Body of pancreas (tissue), 4 donors: ENCODE measurements around the gene CLIP1. TPM values are rescaled to one million over a fixed set of nuclear protein-coding genes. Genes with fewer than 3 reads are reported as not detected.
"Not testable (repeated sequence)": the region's sequence is repeated elsewhere in the genome, so short reads cannot be mapped to it uniquely, and the experiment has no call there.

Source experiments
- ATAC-seq: fragments of 150-250 bp; one replicate; pipeline ENCODE4 v1.9.1; 2016
- DNase-seq, 4 donors: peaks; one replicate each; pipeline ENCODE4 v3.0.0-alpha.2; 2019
- H3K27ac ChIP-seq, 4 donors: fragments of 200-600 bp; sonication (generic); 1 replicate in 3 of 4; 2 replicates in 1 of 4; pipeline versions ENCODE4 v1.5.1 to v1.6.1; 2016 to 2019; ENCODE audit warnings: mild to moderate bottlenecking in 1 of 4, mixed read lengths in 1 of 4, moderate library complexity in 1 of 4
- H3K27me3 ChIP-seq, 2 donors: fragments of 200-600 bp; sonication (generic); one replicate each; pipeline ENCODE4 v1.6.0; 2016; ENCODE audit warnings: mild to moderate bottlenecking in 1 of 2
- H3K36me3 ChIP-seq, 2 donors: fragments of 200-600 bp; sonication (generic); replicated peaks in 1 of 2; 2 replicates each; pipeline ENCODE4 v1.5.1; 2016; ENCODE audit warnings: low read depth in 2 of 2; ENCODE audit not compliant: insufficient read depth in 1 of 2
- H3K4me1 ChIP-seq: fragments of 200-600 bp; sonication (generic); one replicate; pipeline ENCODE4 v1.6.0; 2016
- H3K4me3 ChIP-seq, 2 donors: fragments of 200-600 bp; sonication (generic); 1 replicate in 1 of 2; 2 replicates in 1 of 2; pipeline ENCODE4 v1.5.1; 2016 to 2019
- H3K9me3 ChIP-seq, 3 donors: fragments of 200-600 bp; sonication (generic); 1 replicate in 2 of 3; 2 replicates in 1 of 3; pipeline ENCODE4 v1.5.1; 2016
- POLR2A ChIP-seq, 3 donors: fragments of 450-650 bp; IDR thresholded peaks; one replicate each; pipeline ENCODE4 v1.6.1; 2016; ENCODE audit warnings: antibody characterized with exemption in 3 of 3, mild to moderate bottlenecking in 2 of 3
- WGBS, 2 donors: methylation state at CpG; one replicate each; pipeline ENCODE4 v1.1.5; 2017; 5-methylcytosine and 5-hydroxymethylcytosine counted together
- intact Hi-C: fragments of 100-400 bp; cut with DNase I; formaldehyde crosslinking; loops from one replicate; pipeline ENCODE4 v1.15.1; 2023
- total RNA-seq, 2 donors: library from RNA; depleted of rRNA; stranded (reverse); fragments of >200 nt; gene quantifications; one replicate each; pipeline ENCODE4 v1.1.0, GENCODE V29; 2016
- TF ChIP-seq, protein P1 (sequence below), 7 experiments: fragments of 450-650 bp in 4 of 7; fragments of 200-600 bp in 3 of 7; sonication (generic) in 3 of 7; IDR thresholded peaks; one replicate each; pipeline ENCODE4 v1.5.1; 2016 to 2019; ENCODE audit warnings: antibody characterized with exemption in 7 of 7

Gene CLIP1
- total RNA-seq, 2 donors from 2014 or later = 41.2 to 89.0 TPM

DNA sequence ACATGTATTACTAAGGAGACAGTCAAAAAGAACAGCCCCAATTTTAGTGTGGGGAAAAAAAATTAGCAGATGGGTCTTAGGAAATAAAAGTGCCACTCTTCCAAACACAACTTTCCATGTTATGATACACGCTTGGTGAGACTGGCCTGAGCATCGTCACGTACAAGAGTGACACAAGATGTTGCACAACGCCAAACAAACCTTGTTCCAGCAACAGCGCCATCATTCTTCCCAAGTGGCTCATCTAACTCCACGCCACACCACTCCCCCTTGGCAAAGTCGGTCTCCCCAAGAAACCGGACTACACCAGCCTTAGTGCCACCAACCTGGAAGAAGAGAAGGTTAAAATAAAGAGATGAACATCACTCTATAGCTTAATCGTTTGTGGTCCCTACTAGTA, 58.7 kb downstream of the CLIP1 start:
- TF ChIP-seq, protein P1, sequence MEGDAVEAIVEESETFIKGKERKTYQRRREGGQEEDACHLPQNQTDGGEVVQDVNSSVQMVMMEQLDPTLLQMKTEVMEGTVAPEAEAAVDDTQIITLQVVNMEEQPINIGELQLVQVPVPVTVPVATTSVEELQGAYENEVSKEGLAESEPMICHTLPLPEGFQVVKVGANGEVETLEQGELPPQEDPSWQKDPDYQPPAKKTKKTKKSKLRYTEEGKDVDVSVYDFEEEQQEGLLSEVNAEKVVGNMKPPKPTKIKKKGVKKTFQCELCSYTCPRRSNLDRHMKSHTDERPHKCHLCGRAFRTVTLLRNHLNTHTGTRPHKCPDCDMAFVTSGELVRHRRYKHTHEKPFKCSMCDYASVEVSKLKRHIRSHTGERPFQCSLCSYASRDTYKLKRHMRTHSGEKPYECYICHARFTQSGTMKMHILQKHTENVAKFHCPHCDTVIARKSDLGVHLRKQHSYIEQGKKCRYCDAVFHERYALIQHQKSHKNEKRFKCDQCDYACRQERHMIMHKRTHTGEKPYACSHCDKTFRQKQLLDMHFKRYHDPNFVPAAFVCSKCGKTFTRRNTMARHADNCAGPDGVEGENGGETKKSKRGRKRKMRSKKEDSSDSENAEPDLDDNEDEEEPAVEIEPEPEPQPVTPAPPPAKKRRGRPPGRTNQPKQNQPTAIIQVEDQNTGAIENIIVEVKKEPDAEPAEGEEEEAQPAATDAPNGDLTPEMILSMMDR (IDR thresholded peaks at IDR 0.05) = no peak
- no peak for TF ChIP-seq POLR2A (IDR thresholded peaks at IDR 0.05)
- intact Hi-C loops = no loop called here
- 91 to 92% methylated on average over 9 of the region's 9 CpGs for WGBS, 2 donors
- Histone ChIP-seq H3K4me3 (no peak overlapping the region), H3K36me3 (peaks cover 0 to 11% of the 10 kb centered on the region in 2 donors), H3K9me3 (no peaks in the 10 kb centered on the region), H3K4me1 (peaks cover 7% of the 10 kb centered on the region), H3K27ac (no peak overlapping the region), H3K27me3 (no peaks in the 10 kb centered on the region)
- no peak for DNase-seq
- ATAC-seq = no peak

DNA sequence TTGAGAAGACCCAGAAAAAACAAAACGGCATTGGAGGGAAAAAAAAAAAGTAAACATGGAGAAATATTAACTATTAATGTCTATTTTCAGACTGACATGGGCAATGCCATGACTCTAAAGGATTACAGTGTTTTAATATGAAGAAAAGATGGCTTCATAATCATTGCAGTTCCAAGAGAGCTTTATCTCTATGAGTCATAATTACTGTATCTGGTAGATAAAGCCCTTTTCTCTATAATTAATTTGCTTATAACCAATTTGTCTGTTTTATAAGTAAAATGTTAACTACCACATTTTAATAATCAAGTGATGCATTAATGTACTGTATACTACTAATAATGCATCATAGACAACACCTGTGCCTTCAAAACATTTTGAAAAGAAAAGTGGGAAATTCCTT, 59.7 kb downstream of the CLIP1 start:
- no peak for TF ChIP-seq POLR2A (IDR thresholded peaks at IDR 0.05)
- TF ChIP-seq, protein P1 (IDR thresholded peaks at IDR 0.05) = no peak
- DNase-seq = no peak
- Histone ChIP-seq H3K4me1 (no peaks in the 10 kb centered on the region), H3K27ac (no peak overlapping the region), H3K9me3 (no peaks in the 10 kb centered on the region), H3K36me3 (peaks cover 0 to 11% of the 10 kb centered on the region in 2 donors), H3K4me3 (no peak overlapping the region), H3K27me3 (no peaks in the 10 kb centered on the region)
- no peak for ATAC-seq
- 43 to 60% methylated on average over 1 of the region's 1 CpG for WGBS, 2 donors
- intact Hi-C loops = no loop called here

DNA sequence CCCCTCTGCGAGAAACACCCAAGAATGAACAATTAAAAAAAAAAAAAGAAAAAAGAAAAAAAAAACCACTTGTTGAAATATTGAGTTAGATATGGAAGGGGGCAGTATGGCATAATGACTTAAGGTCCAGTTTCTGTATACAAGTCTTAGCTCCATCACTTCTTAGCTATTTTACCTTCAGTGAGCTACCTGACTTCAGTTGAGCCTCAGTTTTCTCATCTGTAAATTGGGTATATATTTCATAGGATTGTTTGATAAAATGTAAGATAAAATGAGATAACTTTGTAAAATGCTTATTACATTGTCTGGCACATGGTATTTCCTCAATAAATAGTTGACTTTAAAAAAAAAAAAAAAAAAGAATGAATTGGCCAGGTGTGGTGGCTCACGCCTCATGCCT, 64.1 kb downstream of the CLIP1 start:
- H3K4me3 ChIP-seq, H3K9me3 ChIP-seq, H3K27ac ChIP-seq, intact Hi-C loops, H3K27me3 ChIP-seq, ATAC-seq, DNase-seq, H3K4me1 ChIP-seq: not testable (repeated sequence)
- 80 to 100% methylated on average over 2 of the region's 2 CpGs for WGBS, 2 donors
- H3K36me3 ChIP-seq = peaks cover 11 to 19% of the 10 kb centered on the region in 2 donors

DNA sequence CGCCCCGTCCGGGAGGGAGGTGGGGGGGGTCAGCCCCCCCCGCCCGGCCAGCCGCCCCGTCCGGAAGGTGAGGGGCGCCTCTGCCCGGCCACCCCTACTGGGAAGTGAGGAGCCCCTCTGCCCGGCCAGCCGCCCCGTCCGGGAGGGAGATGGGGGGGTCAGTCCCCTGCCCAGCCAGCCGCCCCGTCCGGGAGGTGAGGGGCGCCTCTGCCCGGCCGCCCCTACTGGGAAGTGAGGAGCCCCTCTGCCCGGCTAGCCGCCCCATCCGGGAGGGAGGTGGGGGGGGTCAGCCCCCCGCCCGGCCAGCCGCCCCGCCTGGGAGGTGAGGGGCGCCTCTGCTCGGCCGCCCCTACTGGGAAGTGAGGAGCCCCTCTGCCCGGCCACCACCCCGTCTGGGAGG, 64.9 kb downstream of the CLIP1 start:
- ATAC-seq, DNase-seq, H3K27ac ChIP-seq, H3K9me3 ChIP-seq, H3K4me3 ChIP-seq, H3K4me1 ChIP-seq, H3K27me3 ChIP-seq, intact Hi-C loops: not testable (repeated sequence)
- 100% methylated on average over 15 of the region's 32 CpGs; no CpG with 5 or more reads in 1 of the 2 donors for WGBS, 2 donors
- H3K36me3 ChIP-seq = peaks cover 11 to 18% of the 10 kb centered on the region in 2 donors

DNA sequence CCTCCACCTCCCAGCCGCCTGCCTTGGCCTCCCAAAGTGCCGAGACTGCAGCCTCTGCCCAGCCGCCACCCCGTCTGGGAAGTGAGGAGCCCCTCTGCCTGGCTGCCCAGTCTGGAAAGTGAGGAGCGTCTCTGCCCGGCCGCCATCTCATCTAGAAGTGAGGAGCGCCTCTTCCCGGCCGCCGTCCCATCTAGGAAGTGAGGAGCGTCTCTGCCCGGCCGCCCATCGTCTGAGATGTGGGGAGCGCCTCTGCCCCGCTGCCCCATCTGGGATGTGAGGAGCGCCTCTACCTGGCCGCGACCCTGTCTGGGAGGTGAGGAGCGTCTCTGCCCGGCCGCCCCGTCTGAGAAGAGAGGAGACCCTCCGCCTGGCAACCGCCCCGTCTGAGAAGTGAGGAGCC, 65.5 kb downstream of the CLIP1 start:
- H3K36me3 ChIP-seq = peaks cover 11 to 18% of the 10 kb centered on the region in 2 donors
- WGBS, 2 donors = 100% methylated on average over 2 of the region's 27 CpGs; no CpG with 5 or more reads in 1 of the 2 donors
- H3K27ac ChIP-seq, H3K4me3 ChIP-seq, H3K9me3 ChIP-seq, H3K27me3 ChIP-seq, DNase-seq, H3K4me1 ChIP-seq, intact Hi-C loops, ATAC-seq: not testable (repeated sequence)

DNA sequence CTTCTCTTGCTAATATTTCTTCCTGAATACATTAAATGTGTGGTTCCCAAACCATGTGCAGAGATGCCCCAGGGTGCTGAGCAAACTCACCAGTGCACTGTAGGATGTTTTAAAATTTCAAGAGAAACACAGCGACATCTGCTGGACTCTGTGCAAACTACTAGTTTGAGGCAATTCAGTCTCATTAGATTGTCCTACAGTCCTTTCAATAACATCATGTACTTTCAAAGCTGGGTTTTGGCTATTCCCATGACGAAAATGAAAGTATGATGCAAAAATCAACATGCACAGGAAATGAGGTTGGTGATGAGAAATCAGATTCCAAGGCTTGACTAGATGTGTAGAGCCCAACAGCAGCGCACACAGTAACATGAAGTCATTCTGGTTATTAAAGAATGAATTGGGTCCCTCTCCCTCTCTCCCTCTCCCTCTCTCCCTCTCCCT, 66.3 kb downstream of the CLIP1 start:
- ATAC-seq (peak; percentile 38), DNase-seq (peak in 3 of 4 donors; percentile 34 to 49 (median 41))
- TF ChIP-seq POLR2A (IDR thresholded peaks at IDR 0.05) = no peak
- TF ChIP-seq, protein P1 (IDR thresholded peaks at IDR 0.05) = peak; percentile 27 to 57 (median 45)
- no peaks in the 10 kb centered on the region for H3K4me1 ChIP-seq
- intact Hi-C loops = no loop called here
- H3K27me3 ChIP-seq = no peaks in the 10 kb centered on the region
- no peaks in the 10 kb centered on the region for H3K9me3 ChIP-seq
- peaks cover 11 to 18% of the 10 kb centered on the region in 2 donors for H3K36me3 ChIP-seq
- WGBS, 2 donors = 46 to 48% methylated on average over 3 of the region's 3 CpGs
- no peak overlapping the region for H3K27ac ChIP-seq
- no peak overlapping the region for H3K4me3 ChIP-seq
